HG02623 (cell line): ENCODE measurements around the gene KCNQ2.

Experiments
- ATAC-seq: cut with Tn5 transposase; IDR thresholded peaks from one replicate; pipeline ENCODE4 v1.9.1; 2021; ENCODE audit warnings: moderate library complexity; ENCODE audit not compliant: unreplicated experiment

The KCNQ2 gene

DNA sequence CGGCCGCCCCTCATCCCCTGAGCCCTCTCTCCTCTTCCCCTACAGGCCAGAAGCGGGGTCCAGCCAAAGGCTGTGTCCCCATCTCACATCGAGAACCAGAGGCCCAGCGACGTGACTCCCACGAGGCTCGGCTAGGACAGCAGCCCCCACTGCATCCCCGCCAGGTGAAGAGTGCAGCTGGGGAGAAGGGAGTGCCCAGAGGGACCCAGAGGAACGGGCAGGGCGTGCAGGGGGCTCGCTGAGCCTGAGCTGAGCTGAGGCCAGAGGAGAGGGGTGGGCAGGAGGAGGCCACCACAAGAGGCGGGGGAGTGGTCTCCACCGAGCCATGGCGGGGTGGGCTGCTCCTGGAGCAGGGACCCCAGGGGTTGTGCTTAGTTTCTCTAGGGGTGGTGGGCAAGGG lies 32.6 kb downstream of the KCNQ2 start:
- ATAC-seq = no peak

DNA sequence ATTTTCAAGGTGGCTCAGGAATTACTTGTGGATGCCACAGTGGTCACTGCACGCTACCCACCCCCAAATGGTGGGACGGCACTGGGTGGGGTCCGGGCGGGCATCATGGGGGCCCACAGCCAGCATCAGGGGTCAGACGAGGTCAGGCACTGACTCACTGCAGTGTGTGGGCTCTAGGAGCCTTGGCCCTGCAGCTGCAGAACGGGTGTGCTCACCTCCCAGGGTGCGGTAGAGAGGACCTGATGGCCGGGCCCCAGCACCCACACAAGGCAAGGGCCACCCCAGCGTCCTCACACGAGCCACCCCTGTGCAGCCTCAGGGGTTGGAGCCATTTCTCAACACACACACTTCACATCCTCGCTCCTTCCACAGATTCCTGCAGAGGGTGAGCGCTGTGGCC lies 34.3 kb downstream of the KCNQ2 start:
- ATAC-seq = no peak

DNA sequence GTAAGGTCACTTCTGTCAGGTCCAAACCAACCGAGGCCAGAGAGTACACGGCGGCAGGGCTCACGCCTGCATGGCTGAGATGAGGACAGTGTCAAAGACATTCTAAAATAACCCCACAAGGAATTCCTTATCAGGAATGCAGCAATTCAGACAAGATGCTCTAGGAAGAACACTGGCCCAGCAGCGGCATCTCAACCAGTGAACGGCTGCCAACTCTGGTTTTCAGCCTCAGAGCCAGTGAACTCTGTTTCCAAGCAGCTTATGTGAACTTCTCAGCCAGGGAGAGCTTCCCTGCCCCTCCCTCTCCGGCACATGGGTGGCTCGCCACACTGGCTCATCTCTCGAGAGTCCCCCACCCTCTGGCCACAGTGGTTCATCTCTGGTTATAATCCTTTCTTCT lies 36.9 kb downstream of the KCNQ2 start:
- ATAC-seq = no peak

DNA sequence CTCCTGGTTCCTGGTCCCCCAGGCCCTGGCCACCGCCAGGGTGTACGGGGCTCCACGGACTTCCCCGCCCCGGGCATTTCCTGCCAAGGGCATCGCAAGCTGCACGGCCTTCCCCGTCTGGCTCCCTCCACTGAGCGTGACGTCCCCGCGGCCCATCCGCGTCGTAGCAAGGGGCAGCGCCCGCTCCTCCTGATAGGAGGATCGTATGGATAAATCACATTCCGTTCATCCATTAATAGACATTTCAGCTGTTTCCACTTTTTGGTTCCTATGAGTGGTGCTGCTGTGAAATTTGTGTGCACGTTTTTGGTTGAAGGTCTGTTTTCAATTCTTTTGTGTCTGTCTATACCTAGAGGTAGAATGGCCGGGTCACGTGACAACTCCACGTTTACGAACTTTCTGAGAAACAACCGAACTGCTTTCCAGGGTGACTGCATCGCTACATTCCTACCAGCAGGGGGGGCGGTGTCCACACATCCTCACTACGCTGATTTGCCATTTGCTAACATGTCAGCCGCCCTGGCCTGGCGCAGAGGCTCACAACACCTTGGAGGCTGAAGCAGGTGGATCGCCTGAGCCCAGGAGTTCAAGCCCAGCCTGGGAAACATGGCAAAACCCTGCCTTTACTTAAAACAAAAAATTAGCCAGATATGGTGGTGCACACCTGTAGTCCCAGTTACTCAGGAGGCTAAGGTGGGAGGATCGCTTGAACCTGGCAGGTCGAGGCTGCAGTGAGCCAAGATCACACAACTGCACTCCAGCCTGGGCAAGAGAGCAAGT lies 37.7 kb downstream of the KCNQ2 start:
- ATAC-seq = no peak

DNA sequence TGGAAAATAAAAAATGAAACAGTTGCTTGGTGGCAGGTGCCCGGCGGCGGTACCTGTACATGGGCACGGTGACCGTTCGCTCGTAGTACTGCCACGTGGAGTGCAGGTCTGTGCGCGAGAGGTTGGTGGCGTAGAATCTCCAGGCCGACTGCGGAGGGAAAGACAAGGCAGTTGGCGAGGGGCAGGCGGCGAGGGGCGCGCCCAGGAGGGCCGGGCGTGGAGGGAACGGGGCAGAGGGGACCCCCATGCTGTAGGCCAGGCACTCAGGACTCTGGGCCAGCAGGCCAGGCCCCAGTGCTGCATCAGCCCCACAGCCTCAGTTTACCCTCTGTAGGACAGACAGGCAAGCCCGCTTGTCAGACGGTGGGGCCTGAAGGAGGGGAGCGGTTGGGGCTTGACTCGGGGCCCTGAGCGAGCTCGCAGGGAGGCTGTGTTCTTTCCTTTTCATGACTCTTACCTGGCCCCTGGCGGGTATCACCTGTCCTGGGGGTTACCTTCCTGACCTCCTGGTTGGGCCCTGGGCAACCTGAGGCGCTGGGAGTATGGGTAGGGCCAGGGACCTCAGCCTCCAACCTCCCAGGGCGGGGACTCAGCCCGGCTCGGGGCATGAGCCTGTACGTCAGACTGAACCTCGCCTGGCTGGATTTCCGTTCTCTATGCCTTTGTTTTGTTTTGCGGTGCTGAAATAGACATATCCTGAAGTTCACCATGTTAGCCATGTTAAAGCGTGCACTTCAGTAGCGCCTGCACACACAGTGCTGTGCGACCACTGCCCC lies 38.5 kb downstream of the KCNQ2 start:
- no peak for ATAC-seq

DNA sequence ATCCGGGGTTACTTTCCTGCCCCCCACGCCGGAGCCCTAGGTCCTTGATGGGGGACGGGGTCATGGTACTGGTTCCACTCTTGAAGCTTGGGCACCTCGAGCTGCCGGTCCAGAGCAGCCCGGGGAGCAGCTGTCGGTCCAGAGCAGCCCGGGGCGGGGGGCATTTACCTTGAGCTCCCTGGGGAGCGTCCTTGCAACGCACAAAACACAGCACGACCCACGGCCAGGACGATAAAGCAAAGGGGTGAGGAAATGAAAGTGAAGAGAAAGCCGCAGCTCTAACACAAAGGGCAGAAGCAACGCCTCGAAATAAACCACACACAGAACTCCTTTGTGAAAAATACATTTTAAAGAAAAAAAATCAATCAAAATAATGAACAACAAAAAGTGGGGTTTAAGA lies 39.1 kb downstream of the KCNQ2 start:
- no peak for ATAC-seq

DNA sequence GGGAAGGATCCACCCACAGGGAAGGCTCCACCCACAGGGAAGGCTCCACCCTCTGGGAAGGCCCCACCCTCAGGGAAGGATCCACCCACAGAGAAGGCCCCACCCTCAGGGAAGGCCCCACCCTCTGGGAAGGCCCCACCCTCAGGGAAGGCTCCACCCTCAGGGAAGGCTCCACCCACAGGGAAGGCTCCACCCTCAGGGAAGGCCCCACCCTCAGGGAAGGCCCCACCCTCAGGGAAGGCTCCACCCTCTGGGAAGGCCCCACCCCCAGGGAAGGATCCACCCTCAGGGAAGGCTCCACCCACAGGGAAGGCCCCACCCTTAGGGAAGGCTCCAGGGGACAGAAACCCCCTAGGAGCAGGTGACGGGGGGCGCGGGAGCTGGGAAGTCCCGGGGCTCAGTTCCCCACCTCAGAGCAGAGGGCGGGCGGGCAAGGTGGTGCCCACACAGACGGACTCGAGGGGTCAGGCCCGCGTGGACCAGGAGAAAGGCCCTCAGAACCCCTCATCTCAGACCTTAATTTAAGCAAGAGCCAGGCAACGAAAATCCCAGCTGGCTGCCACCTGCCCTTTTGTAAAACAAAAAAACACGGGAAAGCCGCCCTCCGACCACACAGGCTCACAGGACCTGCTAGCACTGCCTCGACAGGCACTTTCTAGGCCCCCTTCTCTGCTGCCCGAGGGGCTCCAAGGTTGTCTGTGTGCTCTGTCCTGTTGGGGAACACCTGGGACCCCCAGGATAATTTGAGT lies 39.7 kb downstream of the KCNQ2 start:
- no peak for ATAC-seq

DNA sequence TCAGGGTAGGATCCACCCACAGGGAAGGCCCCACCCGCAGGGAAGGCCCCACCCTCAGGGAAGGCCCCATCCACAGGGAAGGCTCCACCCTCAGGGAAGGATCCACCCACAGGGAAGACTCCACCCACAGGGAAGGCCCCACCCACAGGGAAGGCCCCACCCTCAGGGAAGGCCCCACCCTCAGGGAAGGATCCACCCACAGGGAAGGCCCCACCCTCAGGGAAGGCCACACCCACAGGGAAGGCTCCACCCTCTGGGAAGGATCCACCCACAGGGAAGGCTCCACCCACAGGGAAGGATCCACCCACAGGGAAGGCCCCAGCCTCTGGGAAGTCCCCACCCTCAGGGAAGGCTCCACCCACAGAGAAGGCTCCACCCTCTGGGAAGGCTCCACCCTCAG lies 40.5 kb downstream of the KCNQ2 start:
- no peak for ATAC-seq

DNA sequence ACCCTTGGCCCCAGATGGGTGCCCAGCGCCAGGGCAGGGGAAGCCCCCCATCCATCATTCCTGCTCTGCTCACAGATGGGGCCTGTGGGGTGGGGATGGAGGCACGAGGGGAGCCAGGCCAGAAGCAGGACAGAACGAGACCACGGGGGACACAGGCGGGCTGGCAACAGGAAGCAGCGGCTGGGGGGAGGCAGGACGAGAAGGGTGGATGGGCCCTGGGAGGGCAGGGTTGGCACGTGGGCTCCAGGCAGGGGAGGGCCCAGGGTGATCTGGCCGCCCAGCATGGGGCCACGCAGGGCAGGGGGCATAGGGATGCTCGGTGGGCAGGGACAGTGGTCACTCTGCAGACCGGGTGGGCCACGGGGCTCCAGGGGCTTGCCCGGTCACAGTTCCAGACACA lies 41.6 kb downstream of the KCNQ2 start:
- ATAC-seq = no peak

DNA sequence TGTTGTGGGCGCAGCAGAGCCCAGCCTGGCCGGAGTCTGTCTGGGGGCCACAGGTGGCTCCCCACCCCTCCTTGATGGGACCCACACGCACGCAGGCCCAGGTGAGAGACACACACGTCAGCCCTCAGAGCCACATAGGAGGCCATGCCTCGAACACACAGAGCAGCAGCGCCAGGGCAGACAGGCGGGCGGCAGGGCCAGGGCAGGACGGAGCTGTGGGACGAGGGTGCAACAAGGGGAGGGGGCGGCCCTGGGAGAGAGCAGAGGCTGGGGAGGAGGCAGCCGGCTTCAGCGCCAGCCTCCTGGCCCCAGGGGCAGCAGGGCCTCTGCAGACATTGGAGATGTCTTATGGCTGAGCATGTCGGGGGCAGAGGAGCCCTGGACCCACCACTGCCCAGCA lies 42.5 kb downstream of the KCNQ2 start:
- ATAC-seq = no peak

DNA sequence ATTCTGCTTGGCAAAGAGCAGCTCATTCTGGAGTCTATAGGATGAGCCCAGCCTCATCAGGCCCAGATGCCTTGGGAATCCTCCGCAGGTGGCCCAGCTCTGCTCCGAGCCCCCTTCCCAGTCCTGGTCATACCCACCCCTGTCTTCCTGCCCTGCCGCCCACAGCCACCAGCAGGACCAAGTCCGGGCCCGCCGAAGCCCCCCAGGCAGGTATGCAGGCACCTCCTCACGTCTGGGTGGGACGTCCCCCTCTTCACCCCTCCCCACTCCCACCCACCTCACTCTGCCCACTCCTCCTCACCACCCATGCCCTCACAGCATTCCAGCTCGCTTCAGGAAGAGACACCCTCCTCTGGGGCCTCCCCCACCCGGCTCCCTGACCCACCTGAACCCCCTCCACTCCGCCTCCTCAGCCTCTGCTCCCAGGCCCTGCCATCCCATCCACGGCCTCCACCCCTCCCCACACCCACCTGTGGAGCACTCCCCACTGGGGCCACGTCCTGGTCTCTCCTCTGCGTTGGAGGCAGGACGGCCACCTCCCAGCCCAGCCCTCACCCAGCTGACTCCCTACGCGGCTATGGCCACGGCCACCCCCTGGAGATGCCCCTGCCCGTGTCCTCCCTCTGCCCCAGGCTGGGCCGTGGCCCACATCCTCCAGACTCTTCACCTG lies 43.4 kb downstream of the KCNQ2 start:
- ATAC-seq = no peak

DNA sequence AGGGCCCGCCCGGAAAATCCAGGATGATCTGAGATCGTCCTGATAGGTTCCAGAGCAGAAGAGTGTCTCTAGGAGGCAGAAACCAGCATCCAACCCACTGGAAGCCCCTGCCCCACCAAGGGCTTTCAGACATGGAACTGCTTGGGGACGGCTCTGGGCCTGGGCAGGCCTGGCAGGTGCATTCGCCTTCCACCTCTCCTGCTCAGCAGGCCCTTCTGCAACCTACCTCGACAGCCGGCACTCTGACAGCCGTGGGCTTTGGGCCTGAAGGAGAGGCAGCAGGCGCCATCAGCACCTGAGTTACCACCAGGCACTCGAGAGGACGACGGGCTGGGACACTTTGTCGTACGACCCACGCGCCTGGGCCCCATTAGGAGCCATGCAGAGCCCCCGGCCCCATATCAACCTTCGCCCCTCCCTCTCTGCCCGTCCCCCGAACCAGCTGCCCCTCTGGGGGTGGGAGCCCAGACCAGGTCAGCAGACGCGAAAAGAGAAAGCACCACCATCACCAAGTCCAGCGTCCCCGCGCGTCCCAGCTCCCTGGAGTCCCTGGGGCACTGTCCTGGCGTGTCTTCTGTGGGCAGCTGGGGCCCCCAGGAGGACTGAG lies 44.6 kb downstream of the KCNQ2 start:
- ATAC-seq = no peak

DNA sequence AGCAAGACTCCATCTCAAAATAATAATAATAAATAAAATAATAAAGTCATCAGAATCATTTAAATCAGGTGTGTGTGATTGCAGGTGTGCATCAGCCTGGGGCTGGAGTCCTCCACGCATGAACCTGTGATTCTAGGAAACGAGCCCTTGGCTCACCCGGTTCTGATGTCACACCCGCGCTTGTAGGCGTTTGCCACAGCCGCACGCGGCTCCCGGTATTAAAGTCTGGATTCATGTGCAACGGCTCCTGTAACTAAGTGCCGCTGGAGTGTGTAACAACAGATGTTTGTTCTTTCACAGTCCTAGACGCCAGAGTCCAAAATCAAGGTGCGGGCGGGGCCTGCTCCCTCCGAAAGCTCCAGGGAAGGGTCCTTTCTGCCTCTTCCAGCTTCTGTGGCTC lies 45.2 kb downstream of the KCNQ2 start:
- ATAC-seq = no peak

DNA sequence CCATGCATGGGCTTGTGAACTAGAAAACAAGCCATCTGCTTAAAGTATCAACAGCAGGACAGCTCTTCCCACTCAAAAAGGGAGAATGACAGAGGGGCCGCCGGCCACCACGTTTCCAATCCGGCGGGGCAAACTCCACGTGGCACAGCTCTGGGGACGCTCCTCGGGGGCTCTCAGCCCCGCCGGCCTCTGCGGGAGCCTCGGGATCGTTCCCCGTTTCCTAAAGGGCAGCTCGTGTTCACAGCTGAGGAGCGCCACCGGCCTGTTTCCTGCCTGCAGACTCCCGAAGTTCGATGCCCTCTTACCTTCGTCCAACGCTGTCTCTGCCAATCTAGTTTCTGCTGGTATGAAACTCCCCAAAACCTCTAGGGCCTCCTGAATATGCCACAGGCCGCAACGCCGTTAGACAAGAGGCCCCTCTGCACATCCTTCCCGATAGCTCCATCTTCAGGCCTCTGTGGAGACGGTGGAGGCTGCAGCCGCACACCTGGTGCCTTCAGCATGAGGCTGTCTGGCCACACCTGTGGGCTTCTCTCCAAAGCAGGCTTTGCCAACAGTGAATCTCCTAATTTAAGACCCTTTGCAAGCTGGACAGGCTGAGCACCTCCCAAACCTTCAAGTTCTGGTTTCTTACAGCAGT lies 46.5 kb downstream of the KCNQ2 start:
- ATAC-seq = no peak

DNA sequence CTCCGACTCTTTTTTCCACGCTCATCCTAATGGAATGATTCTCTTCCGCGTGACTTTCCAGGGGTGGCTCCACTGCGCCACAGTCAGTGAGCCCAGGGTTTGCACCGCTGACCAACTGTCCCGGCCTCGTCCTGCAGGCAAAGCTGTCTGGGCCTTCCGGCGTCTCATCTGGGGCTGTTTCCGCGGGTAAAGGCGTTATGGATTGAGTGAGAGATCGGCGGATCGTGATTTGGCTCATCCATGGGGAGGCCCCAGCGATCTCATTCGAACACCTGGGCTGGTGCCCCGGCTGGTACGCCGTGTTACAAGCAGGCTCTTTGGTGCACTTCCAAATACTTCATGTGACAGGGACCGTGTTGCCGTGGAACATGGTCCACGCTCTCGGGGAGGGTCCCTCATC lies 47.8 kb downstream of the KCNQ2 start:
- no peak for ATAC-seq

DNA sequence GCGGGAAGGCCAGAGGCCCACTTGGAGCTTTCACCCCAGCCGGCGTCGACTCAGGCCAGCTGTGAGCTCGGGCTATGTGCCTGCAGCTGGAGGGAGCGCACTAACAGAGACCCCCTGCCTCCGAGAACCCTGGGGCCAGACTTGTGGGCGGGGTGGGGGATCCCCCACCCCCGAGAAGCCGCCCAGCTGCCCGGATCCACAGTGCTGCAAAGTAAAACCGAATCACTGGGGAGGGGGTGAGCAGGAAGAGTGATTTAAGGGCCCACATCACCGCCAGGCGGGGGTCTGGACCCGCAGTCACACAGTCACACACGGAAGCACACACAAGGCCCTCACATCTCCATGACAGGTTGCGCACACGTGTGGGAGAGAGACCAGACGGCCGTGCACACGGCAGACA lies 48.7 kb downstream of the KCNQ2 start:
- ATAC-seq = no peak

DNA sequence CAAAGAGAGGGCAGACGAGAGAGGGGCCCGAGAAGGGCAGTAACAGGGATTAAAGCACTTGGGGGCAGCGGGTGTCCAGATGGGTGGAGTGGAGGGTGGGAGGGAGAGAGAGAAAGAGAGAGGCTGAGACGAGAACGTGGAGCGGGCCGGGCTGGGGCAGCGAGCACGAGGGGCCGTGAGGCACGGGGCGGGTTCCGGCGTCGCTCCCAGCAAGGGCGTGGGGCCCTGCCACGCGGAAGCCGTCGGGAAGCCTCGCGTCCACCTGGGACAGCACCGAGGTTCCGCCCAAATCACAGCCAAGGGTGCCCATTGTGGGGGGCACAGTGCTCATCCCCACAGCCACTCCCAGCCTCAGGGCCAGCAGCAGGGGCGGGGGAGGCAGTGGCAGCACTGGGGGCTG lies 49.8 kb downstream of the KCNQ2 start:
- no peak for ATAC-seq

DNA sequence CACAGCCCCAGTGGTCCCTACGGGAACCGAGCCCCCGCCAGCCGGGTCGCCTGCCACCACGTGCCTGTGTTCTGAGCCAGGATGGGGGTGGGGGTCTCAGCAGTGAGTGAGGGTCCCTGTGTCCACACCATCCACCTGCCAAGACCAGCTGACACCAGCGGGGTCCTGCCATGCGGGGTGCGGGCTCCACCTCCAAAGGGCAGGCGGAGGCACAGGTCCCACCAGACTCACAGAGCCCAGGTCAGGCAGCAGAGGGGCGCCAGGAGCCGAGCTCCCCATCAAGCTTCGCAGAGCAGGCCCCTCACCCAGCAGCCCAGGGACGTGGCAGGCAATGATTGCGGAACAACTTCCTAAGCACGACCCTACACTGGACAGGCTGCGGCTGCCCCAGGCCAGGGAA lies 50.5 kb downstream of the KCNQ2 start:
- ATAC-seq = no peak

DNA sequence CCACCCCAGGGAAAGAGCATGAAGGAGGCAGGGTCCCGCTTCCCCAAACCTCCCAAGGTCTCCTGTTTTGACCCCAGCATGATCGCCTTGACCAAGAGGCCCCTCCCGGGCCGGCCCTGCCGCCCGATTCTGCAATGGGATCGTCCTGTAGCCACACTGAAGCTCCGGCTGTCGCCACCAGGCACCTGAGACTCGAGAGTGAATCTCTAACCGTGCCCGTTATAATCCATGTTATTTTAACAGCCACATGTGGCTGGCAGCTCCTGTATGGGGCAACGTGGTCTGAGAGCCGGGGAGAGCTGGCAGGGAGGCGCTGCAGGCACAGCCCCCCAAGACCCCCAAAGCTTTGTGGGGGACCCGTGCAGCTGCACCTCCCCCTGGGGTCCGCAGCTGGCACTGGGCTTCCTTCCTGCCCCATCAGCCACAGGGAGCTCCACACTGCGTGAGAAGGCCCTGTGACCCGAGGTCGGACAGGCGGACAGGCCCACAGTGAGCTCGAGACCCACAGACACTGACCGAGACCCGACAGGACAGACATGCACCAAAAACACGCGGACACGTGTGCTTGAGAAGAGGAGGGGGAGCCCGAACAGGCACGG lies 51.3 kb downstream of the KCNQ2 start:
- no peak for ATAC-seq
